KMS-11 (cell line): ENCODE results near the gene GRIK3.

Experiments
- H2AFZ ChIP-seq: fragments of 200-600 bp; sonication (generic); 2 replicates; pipeline ENCODE4 v1.6.1; 2016; ENCODE audit warnings: antibody characterized with exemption, mixed run types, low read depth
- H3K27ac ChIP-seq: fragments of 200-600 bp; sonication (generic); 2 replicates; pipeline ENCODE4 v1.6.1; 2016; ENCODE audit warnings: mild to moderate bottlenecking, mixed run types
- H3K27me3 ChIP-seq: fragments of 200-600 bp; sonication (generic); 2 replicates; pipeline ENCODE4 v1.6.1; 2017; ENCODE audit warnings: mild to moderate bottlenecking, low read depth, mixed run types, moderate library complexity; ENCODE audit not compliant: insufficient read depth
- H3K36me3 ChIP-seq: fragments of 200-600 bp; sonication (generic); 2 replicates; pipeline ENCODE4 v1.6.1; 2017; ENCODE audit warnings: mild to moderate bottlenecking, mixed run types; ENCODE audit not compliant: insufficient read depth
- H3K4me1 ChIP-seq: fragments of 200-600 bp; sonication (generic); 2 replicates; pipeline ENCODE4 v1.6.1; 2016; ENCODE audit warnings: mild to moderate bottlenecking, low read depth, mixed run types; ENCODE audit not compliant: poor library complexity, severe bottlenecking
- H3K4me2 ChIP-seq: fragments of 200-600 bp; sonication (generic); 2 replicates; pipeline ENCODE4 v1.7.0; 2016; ENCODE audit warnings: mild to moderate bottlenecking, mixed run types
- H3K4me3 ChIP-seq: fragments of 200-600 bp; sonication (generic); IDR thresholded peaks from 2 replicates; pipeline ENCODE4 v1.6.1; 2017; ENCODE audit warnings: low read depth, low read length, mixed read lengths; ENCODE audit not compliant: insufficient read depth
- H3K79me2 ChIP-seq: fragments of 200-600 bp; sonication (generic); 2 replicates; pipeline ENCODE4 v1.6.1; 2016; ENCODE audit warnings: low read depth, mixed run types; ENCODE audit not compliant: insufficient read depth
- H3K9ac ChIP-seq: fragments of 200-600 bp; sonication (generic); 2 replicates; pipeline ENCODE4 v1.6.1; 2016; ENCODE audit warnings: mild to moderate bottlenecking, mixed run types
- H4K20me1 ChIP-seq: fragments of 200-600 bp; sonication (generic); 2 replicates; pipeline ENCODE4 v1.6.1; 2016; ENCODE audit warnings: mild to moderate bottlenecking, mixed run types; ENCODE audit not compliant: insufficient read depth
- CTCF ChIP-seq: fragments of 200-600 bp; sonication (generic); conservative IDR thresholded peaks from 2 replicates; pipeline ENCODE4 v1.6.1; 2017; ENCODE audit warnings: low read depth, mild to moderate bottlenecking, antibody characterized with exemption, low read length, moderate library complexity, mixed read lengths

The GRIK3 gene

GRCh38 chr1:36783475-36783874, 250.8 kb downstream of the GRIK3 start:
- Histone ChIP-seq H3K4me2 (no peak overlapping the region), H4K20me1 (no peaks in the 10 kb centered on the region), H3K27me3 (peaks cover 24% of the 10 kb centered on the region; the same call in 1 of the 2 replicates), H3K4me3 (no peak overlapping the region), H3K36me3 (no peaks in the 10 kb centered on the region), H3K27ac (no peak overlapping the region), H3K9ac (no peak overlapping the region), H3K4me1 (no peaks in the 10 kb centered on the region), H2AFZ (no peak overlapping the region), H3K79me2 (no peaks in the 10 kb centered on the region)
- no peak for TF ChIP-seq CTCF

- H3K9ac ChIP-seq = no peak overlapping the region
- H3K36me3 ChIP-seq = no peaks in the 10 kb centered on the region
- H3K4me1 ChIP-seq = no peaks in the 10 kb centered on the region
- no peaks in the 10 kb centered on the region for H4K20me1 ChIP-seq
- H3K4me2 ChIP-seq = no peak overlapping the region
- no peaks in the 10 kb centered on the region for H3K79me2 ChIP-seq
- no peak overlapping the region for H3K4me3 ChIP-seq
- TF ChIP-seq CTCF = no peak
- H2AFZ ChIP-seq = no peak overlapping the region
- H3K27ac ChIP-seq = no peak overlapping the region
- peaks cover 28% of the 10 kb centered on the region; the same call in 1 of the 2 replicates for H3K27me3 ChIP-seq
Observed at GRCh38 chr1:36782785-36783184, 251.5 kb downstream of the GRIK3 start.

GRCh38 chr1:36782085-36782484, 252.2 kb downstream of the GRIK3 start:
- Histone ChIP-seq H3K79me2 (no peaks in the 10 kb centered on the region), H3K36me3 (no peaks in the 10 kb centered on the region), H3K4me1 (no peaks in the 10 kb centered on the region), H3K27me3 (peaks cover 35% of the 10 kb centered on the region; the same call in 1 of the 2 replicates), H4K20me1 (no peaks in the 10 kb centered on the region), H3K27ac (no peak overlapping the region), H3K4me3 (no peak overlapping the region), H3K4me2 (no peak overlapping the region), H3K9ac (no peak overlapping the region), H2AFZ (no peak overlapping the region)
- no peak for TF ChIP-seq CTCF

- no peak overlapping the region for H3K4me3 ChIP-seq
- TF ChIP-seq CTCF = no peak
- H3K4me2 ChIP-seq = no peak overlapping the region
- no peak overlapping the region for H3K27ac ChIP-seq
- no peaks in the 10 kb centered on the region for H3K4me1 ChIP-seq
- no peaks in the 10 kb centered on the region for H3K36me3 ChIP-seq
- peaks cover 38% of the 10 kb centered on the region; the same call in 1 of the 2 replicates for H3K27me3 ChIP-seq
- no peaks in the 10 kb centered on the region for H4K20me1 ChIP-seq
- no peaks in the 10 kb centered on the region for H3K79me2 ChIP-seq
- H2AFZ ChIP-seq = no peak overlapping the region
- H3K9ac ChIP-seq = no peak overlapping the region
Observed at GRCh38 chr1:36781098-36781497, 253.2 kb downstream of the GRIK3 start.
